ENCODE measurements around the gene MYO9B.

Gene MYO9B

DNA sequence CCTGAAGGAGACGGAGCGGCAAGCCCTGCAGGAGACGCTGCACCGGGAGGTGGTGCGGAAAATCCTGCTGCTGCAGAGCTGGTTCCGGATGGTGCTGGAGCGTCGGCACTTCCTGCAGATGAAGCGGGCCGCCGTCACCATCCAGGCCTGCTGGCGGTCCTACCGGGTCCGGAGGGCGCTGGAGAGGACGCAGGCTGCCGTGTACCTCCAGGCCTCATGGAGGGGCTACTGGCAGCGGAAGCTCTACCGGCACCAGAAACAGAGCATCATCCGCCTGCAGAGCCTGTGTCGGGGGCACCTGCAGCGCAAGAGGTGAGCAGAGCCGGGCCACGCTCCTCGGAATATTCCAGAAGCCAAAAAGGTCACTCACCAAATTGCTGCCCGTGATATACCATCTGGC is 117.2 kb downstream of the MYO9B start:
- DNase-seq = no peak

DNA sequence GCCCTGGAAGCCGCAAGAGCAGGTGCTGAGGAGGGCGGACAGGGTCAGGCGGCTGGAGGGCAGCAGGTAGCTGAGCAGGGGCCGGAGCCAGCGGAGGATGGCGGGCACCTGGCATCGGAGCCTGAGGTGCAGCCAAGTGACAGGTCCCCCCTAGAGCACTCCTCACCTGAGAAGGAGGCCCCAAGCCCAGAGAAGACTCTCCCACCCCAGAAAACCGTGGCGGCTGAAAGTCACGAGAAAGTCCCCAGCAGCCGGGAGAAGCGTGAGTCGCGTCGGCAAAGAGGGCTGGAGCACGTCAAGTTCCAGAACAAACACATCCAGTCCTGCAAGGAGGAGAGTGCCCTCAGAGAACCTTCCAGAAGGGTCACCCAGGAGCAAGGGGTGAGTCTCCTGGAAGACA is 119.0 kb downstream of the MYO9B start:
- DNase-seq = no peak

DNA sequence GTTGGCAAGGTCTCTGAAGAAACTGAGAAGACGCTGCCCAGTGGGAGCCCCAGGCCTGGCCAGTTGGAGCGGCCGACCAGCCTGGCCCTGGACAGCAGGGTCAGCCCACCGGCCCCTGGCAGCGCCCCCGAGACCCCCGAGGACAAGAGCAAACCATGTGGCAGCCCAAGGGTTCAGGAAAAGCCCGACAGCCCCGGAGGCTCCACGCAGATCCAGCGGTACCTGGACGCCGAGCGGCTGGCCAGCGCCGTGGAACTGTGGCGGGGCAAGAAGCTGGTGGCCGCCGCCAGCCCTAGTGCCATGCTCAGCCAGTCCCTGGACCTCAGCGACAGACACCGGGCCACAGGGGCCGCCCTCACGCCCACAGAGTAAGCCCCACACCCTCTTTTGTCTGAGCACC is 119.5 kb downstream of the MYO9B start:
- DNase-seq = no peak

DNA sequence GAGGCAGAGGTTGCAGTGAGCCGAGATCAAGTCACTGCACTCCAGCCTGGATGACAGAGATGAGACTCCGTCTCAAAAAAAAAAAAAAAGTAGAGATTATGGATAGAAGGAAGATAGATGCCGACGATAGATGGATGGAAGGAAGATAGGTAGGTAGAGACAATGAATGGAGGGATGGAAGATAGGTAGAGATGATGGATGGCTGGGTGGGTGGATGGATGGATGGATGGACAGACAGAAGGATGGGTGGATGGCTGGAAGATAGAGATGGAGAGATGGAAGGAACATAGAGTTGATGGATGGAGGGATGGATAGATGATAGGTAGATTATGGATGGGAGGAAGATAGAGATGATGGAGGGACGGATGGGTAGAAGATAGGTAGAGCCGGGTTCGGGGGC is 121.0 kb downstream of the MYO9B start:
- no peak for DNase-seq

DNA sequence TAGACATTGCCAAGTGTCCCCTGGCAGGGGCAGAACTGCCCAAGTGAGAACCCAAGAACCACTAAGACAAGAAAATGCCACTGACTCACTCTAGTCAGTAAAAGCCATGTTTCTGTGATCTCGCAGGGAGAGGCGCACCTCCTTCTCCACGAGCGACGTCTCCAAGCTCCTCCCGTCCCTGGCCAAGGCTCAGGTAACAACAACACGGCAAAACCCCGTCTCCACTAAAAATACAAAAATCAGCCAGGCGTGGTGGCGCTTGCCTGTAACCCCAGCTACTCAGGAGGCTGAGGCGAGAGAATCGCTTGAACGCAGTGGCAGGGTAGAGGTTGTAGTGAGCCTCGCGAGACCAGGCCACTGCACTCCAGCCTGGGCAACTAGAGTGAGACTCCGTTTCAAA is 122.1 kb downstream of the MYO9B start:
- no peak for DNase-seq

DNA sequence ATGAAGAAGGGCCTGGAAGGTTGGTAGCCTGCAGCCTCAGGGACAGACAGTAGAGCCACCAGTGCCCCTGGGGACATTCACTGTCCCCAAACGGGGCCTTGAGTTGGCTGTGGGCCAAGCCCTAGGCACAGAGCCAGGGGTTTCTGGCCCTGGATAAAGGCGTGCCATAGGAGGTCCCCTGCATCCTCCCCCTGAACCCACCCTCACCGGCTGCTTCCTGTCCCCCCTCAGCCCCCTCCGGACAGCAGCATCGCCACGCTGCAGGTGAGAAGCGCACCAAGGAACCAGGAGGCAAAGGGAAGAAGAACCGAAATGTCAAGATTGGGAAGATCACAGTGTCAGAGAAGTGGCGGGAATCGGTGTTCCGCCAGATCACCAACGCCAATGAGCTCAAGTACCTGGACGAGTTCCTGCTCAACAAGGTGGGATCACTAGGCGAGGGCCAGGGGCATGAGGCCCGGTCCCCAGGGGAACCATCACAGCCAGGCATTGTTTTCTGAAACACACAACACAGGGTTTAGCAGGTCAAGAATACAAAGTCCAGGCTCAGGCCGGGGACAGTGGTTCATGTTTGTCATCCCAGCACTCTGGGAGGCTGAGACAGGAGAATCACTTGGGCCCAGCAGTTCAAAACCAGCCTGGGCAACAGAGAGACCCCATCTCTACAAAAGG is 125.0 kb downstream of the MYO9B start:
- no peak for DNase-seq

DNA sequence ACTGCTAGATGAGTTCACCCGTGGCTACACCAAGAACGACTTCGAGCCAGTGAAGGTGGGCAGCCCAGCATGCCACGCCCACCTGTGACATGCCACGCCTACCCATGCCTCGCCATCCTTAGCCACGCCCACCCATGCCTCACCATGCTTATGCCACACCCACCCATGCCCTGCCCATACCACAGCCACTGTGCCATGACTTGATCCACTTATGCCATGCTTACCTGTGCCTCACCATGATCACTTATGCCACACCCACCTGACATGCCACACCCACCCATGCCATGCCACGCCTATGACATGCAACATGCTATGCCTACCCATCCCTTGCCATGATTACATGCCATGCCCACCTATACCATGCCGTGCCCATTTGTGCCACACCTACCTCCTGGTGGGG is 126.7 kb downstream of the MYO9B start:
- no peak for DNase-seq

DNA sequence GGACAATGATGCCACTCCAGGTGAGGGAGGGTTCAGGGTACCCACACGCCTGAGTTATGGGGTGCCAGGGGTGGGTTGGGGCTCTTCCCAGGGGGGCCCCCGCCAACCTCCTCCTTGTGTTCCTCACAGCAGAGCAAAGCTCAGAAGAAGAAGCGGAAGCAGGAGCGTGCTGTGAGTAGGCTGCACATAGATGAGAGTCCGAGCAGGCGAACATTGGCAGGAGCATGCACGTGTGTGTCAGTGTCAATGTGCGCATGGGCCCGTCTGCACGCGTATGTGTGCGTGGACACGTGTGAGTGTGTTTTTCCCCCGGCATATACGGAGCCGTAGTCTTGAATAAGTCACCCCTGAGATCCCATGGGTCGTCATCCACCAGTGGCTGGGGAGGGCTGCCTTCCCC is 127.1 kb downstream of the MYO9B start:
- DNase-seq = no peak

DNA sequence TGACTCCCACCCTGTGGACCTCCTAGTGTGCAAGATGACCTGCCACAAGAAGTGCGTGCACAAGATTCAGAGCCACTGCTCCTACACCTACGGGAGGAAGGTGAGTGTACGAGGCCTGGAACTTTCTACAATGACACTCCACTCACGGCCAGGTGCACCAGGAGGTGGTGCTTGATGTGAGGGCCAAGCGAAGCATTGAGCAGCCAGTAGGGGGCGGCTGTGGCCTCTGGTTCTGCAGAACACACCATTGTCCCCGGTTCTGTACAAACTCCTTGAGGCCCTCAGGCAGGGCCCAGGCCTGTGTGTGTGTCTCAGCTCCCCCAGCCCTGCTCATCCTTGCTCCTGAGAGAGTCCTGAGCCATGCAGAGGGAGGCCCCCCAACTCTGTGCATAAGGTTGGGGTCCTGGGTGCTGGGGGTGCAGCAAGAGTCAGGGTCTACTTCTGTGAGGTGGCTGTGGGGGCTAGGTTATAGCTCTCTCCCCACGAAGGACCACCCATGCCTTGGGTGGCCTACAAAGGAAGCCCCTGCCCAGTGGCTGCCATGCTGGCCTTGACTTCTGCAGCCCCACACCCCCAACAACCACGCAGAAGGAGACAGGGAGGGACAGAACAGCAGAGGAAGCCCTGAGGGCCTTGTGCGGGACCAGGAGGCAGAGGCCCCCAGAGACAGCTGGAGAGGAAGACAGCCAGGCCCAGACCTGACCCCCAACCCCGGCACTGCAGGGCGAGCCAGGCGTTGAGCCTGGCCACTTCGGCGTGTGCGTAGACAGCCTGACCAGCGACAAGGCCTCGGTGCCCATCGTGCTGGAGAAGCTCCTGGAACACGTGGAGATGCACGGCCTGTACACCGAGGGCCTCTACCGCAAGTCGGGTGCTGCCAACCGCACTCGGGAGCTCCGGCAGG is 129.9 kb downstream of the MYO9B start:
- no peak for DNase-seq

DNA sequence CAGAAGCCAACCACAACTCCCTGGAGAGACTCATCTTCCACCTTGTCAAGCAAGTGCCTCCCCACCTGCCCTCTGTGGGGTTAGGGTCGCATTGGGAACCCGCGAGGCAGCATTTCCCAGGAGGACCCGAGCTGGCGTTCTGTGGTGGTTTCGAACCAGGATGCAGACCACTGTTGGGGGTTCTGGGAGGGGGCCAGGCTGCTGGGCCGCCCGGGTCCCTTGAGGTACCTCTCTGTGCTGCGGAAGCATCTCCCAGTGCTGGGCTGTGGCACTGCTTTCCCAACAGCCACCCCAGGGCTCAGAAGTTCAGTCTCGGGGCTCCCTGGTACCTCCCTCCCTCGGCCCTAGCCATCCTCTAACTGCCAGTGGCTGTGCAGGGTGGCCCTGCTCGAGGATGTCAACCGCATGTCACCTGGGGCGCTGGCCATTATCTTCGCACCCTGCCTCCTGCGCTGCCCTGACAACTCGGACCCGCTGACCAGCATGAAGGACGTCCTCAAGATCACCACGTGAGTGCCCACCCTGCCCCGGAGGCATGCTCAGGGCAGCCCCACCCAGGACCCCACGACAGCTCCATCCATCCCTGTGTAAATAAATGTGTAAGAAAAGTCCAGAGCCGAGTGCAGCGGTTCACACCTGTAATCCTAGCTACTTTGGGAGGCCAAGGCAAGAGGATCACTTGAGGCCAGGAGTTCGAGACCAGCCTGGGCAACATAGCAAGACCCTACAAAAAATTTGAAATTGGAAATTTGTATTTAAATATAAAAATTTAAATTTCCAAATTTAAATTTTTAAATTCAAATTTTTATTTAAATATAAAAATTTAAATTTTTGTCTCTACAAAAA is 131.4 kb downstream of the MYO9B start:
- DNase-seq = no peak

DNA sequence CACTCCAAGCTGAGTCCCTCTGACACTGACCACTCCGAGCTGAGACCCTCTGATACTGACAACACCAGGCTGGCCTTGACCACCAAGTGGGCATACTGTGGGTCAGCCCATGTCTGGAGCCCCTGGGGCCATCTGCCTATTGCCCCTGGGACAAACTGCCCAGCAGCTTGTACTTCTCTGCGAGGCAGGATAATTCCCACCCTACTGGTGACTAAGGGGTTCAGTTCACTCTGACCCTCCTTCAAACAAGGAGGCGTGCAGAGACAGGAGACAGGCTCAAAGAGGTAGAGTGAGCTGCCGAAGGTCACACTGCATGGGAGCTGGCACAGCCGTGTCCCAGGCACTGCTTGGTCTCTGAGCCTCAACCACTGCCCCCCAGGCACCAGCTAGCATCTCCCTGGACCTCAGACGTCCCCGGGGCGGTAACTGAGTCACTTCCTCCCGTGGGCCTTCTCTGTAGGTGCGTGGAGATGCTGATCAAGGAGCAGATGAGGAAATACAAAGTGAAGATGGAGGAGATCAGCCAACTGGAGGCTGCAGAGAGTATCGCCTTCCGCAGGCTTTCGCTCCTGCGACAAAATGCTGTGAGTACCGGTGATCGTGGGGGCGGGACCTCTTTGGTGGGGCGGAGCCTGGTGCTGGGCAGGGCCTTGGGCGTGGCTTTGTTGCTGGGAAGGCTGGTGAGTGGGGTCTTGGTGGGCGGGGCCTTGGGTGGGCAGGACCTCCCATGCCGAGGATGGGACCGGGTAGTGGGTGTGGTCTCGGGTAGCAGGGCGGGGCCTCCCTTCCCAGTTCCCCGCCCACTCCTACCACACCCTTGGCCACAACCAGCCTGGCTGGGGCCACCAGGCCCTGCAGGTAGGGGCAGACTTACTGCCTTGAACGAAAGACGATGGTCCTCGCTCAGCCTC is 133.8 kb downstream of the MYO9B start:
- no peak for DNase-seq

DNA sequence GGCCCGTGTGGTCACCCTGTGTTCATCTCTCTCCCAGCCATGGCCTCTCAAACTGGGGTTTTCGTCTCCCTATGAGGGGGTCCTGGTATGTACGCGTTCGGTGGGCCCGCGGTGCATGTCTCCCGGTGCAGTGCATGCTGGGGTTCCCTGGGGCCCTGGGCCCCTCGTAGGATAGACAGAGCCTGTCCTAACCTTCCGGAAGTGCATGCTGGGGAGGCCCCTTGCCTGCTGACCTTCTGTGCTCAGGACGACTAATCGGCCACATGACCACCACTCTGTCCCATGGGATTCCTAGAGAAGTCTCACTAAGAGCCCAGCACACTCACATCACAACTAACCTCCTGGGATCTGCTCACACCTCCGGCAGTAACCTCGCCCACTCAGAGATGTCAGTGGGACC is 134.7 kb downstream of the MYO9B start:
- no peak for DNase-seq

DNA sequence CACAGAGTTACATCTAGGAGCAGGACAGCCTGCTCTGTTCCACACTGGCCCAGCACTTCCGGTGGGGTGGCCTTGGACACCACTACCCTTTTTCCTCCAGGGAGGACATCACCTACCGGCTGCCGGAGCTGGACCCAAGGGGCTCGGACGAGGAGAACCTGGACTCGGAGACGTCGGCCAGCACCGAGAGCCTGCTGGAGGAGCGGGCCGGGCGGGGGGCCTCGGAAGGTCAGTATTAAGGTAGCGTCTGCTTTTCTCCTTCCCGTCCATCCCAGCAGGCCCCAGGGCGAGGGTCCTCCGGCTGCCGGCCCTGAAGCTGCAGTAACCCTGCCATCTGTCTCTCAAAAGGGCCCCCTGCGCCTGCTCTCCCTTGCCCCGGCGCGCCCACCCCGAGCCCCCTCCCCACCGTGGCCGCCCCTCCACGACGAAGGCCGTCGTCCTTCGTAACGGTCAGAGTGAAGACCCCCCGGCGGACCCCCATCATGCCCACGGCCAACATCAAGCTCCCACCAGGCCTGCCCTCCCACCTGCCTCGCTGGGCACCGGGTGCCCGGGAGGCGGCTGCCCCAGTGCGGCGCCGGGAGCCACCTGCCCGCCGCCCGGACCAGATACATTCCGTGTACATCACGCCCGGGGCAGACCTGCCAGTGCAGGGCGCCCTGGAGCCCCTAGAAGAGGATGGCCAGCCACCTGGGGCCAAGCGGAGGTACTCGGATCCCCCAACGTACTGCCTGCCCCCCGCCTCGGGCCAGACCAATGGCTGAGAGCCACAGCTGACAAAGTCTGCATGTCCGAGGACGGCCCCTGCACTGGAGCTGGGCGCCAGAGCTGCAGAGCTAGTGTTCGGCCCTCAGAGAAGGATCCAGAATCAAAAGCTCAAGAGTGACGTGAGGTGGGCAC is 136.2 kb downstream of the MYO9B start:
- no peak for DNase-seq

DNA sequence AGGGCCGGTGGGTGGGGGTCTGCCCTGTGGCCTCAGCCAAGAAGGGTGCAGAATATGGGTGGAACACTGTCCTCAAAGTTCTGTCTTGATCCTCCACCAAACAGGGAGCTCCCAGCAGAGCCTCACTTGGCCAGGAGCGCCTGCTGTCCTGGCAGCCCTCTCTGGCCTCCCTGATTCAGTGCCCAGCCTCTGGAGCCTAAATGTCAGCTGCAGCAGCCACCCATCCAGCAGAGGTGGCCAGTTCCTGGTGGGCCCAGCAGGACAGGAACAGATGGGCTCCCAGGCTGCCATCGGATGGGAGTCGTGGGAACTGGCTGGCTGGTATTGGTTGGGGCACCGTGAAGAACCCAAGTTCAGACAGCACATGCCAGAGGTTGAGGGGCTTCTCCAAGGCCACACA is 137.8 kb downstream of the MYO9B start:
- DNase-seq = no peak

DNA sequence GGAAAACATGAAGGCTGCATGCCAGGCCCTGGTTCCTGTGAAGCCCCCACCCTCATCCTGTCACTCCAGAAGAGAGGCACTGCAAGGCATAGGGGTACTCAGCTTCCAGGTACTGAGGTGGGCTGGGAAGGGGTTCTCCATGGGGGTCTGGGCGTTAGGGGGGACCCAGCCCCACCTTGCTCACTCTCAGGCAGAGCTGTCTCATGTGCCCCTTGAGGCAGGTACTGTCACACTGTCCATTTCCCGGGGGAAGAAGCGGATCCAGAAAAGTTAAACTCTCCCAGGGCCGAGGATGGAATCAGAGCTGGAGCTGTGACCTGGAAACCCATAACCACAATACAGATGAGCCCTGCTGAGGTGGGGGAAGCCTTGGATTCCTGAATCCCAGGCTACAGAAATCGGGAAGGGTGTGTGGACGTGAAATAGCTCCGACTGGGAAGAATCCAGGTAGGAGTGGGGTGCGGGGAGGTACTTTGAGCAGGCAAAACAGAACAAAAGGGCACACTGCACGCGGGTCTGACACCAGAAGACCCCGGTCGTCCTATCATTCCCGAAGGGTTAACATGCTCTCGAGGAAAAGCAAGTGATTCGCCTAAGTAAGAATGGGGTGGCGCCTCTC is 139.0 kb downstream of the MYO9B start:
- DNase-seq = no peak

DNA sequence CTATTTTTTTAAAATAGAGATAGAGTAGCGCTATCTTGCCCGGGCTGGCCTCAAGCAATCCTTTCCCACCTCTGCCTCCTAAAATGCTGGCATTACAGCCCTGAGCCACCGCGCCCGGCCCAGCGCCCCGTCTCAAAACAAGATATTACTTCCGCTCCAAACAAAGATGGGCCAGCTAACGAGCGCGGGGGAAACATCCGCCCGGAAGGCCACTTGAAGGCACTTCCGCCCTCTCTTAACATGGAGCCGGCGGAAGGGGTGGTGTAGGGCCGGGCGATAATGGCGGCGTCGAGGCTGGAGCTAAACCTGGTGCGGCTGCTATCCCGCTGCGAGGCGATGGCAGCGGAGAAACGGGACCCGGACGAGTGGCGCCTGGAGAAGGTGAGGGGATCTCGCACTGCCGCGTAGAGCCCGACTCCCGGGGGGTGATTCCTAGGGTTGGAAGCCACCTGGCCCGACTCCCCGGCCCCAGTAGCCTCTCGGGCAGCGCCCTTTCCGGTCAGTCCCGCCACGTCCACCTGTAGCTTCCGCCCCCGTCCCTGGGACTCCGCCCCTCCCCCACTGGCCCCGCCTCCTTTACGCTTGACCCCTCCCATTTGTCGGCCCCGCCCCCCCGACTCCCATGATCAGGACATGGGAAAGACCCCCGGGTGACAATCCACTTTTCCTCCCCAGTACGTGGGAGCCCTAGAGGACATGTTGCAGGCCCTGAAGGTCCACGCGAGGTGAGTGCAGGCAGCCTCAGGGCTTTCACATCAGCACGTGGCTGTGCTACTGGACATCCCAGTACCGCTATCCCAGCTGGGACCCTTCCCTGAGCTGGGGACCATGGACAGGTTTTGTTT is 139.8 kb downstream of the MYO9B start, which contains the start of gene USE1:
USE1 (plus strand) TSS at position 231 of the 845 bp plus-strand sequence; CDS start at position 280, 49 bp downstream.
- peak; percentile 94 for DNase-seq

DNA sequence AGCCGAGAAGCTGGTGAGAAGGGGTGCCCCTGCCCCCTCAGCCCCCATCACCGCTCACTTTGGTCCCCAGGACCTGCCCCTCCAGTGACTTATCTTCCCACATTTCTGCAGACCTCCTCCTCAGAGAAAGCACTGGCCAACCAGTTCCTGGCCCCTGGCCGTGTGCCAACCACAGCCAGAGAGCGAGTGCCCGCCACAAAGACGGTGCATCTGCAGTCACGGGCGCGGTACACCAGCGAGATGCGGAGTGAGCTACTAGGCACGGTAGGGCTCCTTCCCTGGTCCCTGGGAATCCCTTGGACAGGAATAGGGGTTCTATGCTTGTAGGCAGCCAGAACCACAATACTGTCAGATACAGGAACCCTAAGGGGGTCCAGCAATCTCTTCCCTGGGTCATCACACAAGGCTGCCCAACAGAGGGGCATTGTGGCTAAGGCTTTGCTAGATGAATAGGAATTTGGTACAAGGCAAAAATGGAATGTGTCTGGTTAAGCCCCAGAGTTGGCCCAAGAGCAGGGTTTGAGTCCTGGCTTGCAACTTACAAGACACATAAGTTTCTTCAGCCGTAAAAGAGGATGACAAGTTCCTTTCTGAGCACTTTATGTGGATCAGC is 140.6 kb downstream of the MYO9B start:
- DNase-seq = no peak

DNA sequence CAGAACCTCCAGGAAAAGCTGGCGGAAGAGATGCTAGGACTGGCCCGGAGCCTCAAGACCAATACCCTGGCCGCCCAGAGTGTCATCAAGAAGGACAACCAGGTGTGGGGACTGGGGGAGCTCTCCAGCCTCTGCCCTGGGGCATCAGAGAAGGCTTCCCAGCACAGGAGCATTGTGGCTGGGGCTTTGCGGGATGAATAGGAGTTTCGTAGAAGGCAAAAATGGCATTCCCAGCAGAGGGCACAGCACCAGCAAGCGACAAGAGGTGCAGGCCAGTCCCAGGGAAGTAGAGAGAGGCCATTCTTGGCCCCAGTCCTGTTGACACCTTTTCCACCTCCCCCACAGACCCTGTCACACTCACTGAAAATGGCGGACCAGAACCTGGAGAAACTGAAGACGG is 143.7 kb downstream of the MYO9B start:
- DNase-seq = no peak

DNA sequence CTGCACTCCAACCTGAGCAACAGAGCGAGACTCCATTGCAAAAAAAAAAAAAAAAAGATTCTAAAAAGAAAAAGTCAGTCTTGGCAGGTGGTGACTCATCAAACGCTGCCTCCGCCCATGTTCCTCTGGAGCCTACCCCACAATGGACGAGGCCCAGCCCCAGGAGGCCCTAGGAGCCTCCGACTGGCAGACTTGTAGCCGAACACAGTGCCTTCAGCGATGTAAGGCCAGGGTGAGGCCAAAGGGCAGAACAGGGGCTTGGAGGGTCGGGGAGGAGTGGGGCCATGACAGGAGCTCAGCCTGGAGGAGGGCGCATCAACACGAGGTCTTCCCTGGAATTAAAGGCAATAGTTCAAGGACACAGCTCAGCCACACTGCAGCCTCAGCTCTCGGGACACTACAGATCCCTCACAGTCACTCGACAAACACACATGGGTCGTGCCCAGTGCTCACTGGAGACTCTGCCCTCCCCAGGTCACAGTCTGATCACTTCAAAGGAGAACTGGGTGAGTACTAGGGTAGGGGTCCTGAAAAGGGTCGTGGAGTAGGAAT is 144.7 kb downstream of the MYO9B start:
- DNase-seq = peak; percentile 42

All from right forelimb (tissue), 1 donor.